HL-60/S4 treated with phorbol 12-myristate 13-acetate at 8.2 ng/mL for 4 days and 3 days (cell line): ENCODE results near the gene FGFR3.

ENCODE experiments used
- in situ Hi-C: fragments of 300-500 bp; cut with MboI; formaldehyde crosslinking; loops from 2 replicates; pipeline ENCODE4 v1.15.0; 2022; ENCODE audit warnings: low sequenced_read_pairs

Gene FGFR3

GRCh38 chr4:1786544-1787362, 6.3 kb upstream of the FGFR3 start:
- in situ Hi-C loops, result no loop called here

- in situ Hi-C loops, result no loop called here
Observed at GRCh38 chr4:1787411-1788077, 5.5 kb upstream of the FGFR3 start.

GRCh38 chr4:1788254-1788973, 4.7 kb upstream of the FGFR3 start:
- in situ Hi-C loops, result no loop called here

GRCh38 chr4:1789552-1789951, 3.5 kb upstream of the FGFR3 start:
- in situ Hi-C loops, result no loop called here

GRCh38 chr4:1790005-1790404, 3.1 kb upstream of the FGFR3 start:
- in situ Hi-C loops, result no loop called here

DNA sequence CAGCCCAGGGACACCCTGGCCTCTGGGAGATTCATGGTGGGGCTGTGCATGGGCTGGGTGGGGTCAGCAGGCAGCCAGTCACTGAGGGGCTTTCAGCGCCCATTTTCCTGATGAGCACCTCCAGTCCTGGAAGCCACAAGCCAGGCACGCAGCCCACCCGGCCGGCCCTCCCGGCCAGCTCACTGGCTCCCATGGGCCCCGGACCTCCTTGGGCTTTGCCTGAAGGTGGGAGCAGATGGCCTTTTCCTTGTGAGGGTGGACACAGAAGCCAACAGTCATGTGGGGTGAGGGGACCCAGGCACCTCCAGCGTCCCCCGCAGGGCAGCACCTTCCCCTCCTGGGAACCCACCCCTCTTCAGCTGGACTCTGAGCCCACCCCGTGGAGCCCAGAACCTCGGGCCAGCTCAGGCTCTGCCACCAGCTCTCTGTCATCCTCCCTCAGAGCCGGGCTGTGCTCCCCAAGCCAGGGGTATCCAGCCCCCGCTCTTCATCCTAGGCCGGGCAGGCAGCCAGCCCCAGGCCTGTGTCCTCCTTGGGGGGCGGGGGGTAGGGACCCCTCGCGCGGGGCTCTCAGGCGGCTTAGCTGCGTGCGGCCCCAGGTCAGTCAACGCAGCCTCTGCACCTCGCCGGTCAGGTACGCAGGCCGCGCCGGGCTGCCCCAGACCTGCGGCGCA, 798 bp upstream of the FGFR3 start:
- in situ Hi-C loops, result no loop called here

DNA sequence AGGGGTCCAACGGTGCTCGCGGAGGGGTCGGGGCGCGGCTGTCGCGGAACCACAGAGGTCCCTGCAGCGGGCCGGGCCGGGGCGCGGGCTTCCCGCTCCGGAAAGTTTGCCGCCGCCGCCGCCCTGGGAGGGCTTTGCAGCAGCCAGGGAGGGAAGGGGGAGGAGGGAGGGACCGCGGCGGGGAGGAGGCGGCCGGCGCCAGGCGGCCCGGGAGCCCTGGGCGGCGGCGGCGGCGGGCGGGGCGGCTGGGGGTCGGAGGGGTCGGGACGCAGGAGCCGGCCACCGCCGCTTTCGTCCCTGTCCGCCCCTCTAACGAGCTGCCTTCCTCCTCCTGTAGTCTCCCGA, 375 bp downstream of the FGFR3 start:
- in situ Hi-C loops, result no loop called here

GRCh38 chr4:1793940-1794808, 1.1 kb downstream of the FGFR3 start:
- in situ Hi-C loops, result no loop called here

- in situ Hi-C loops, result no loop called here
Observed at GRCh38 chr4:1794809-1795298, 1.8 kb downstream of the FGFR3 start.

DNA sequence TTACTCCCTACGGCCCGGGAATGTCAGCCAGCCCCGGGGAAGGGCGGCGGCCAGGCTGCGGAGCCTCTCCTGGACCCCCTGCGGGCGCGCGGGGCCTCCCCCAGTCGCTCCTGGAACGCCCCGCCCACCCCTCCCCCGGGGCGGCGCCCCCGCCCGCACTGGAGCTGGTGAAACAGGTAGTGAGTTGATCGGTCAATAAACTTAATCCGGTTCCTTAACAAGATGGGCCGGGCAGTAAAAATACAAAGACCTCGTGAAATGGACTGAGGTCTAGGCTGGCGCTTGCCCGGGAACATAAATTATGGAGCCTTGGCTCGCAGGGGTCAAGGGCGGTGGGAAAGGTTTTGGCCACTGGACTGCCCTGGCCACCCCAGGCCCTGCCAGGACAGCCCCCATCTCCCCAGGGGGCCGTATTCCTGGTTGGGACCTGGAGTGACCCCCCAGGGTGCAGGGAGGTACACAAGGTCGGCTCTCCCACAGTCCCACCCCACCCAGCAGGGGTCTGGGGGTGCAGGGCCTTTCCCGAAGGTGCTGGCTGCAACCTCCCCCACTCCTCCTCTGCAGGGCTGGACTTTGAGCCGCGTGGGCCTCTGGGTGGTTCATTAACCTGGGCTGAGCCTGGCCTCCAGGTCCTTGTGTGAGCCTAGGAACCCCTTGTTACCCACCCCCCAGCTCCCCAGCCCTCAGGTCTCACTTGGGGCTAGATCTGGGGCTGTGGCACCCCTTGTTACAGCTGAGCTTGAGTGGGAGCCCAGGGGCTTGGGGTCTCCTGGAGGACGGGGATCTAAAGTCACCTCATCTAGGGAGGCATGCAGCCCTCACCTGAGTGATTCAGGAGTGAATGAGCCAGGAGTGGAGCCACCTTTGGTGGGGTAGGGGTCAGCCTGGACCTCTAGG, 2.5 kb downstream of the FGFR3 start:
- in situ Hi-C loops, result no loop called here

GRCh38 chr4:1796486-1797204, 3.6 kb downstream of the FGFR3 start:
- in situ Hi-C loops, result no loop called here

DNA sequence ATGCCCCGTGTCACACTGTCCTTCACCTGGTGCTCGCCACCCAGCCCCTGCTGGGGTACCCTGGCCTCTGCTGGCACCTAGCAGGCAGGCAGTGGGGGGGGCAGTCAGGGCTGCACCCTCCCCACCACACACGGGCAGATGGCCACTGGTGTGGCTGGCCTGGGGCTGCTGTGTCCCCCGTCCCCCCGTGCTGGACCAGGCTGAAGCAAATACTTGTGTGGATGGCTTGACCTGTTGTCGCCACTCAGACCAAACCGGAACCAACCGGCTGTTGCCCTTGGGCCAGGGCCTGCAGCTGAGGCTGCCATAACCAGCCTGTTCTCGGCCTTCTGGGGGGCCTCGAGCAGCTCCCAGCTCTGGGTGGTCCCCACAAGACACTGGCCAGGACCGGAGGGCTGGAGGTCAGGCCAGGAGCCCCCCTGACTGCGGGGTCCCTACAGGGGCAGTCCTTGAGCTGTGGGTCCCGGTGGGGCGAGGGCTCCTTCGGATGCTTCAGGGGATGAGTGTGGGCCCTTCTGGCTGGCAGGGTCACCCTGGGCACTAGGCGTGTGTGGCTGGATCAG, 4.3 kb downstream of the FGFR3 start:
- in situ Hi-C loops, result no loop called here

- in situ Hi-C loops, result no loop called here
Observed at GRCh38 chr4:1797861-1798579, 4.9 kb downstream of the FGFR3 start.

- in situ Hi-C loops, result no loop called here
Observed at GRCh38 chr4:1798580-1799386, 5.7 kb downstream of the FGFR3 start.

DNA sequence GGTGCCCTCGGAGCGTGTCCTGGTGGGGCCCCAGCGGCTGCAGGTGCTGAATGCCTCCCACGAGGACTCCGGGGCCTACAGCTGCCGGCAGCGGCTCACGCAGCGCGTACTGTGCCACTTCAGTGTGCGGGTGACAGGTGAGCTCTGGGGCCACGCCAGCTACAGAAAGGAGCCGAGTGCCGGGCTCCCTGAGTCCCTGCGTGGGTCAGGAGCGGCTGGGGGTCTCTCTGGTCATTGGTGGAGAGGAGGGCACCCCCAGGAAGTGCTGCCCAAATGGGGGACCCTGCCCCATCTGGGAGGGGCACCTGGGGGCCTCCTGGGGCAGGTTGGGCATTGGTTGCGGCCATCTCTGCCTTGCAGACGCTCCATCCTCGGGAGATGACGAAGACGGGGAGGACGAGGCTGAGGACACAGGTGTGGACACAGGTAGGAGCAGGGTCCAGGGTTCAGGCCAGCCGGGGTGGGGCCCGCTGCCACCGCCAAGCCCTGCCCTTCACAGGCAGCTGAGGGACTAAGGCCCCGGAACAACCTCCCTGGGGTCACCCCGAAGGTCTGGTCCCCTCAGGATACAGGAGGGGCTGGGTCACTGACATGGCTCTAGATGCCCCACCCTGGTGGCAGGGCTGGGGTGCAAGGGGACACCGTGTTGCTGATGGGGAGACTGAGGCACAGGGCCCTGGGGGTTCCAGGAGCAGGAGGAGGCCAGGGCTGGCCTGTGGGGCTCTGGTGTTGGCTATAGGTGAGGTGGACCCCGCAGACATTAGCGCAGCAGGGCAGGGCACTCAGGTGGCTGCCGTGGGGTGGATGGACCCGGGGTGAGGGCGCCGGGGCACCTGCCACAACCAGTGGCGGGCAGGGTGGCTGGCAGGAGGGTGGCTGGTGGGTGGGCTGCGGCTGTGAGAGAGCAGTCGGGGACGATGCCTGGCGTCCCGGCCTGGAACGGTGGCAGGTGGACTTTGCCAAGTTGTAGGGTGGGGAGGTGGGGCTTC, 6.6 kb downstream of the FGFR3 start:
- in situ Hi-C loops, result no loop called here

- in situ Hi-C loops, result no loop called here
Observed at GRCh38 chr4:1800805-1801204, 7.7 kb downstream of the FGFR3 start.
